HS-5 (cell line): Measurements from ENCODE around the gene MIA.
"Not testable (repeated sequence)": the region's sequence is repeated elsewhere in the genome, so short reads cannot be mapped to it uniquely, and the experiment has no call there.

Experiments
- DNase-seq: peaks from one replicate; pipeline ENCODE4 v3.0.0-alpha.2; 2012; ENCODE audit warnings: low read depth

MIA gene

GRCh38 chr19:40780582-40780981 is 5.3 kb downstream of the MIA start:
- no peak for DNase-seq

- DNase-seq, result no peak
These were observed 5.8 kb downstream of the MIA start for GRCh38 chr19:40781140-40781539.

- no peak for DNase-seq
These were observed 8.4 kb downstream of the MIA start for GRCh38 chr19:40783711-40784110.

GRCh38 chr19:40784146-40784545 is 8.8 kb downstream of the MIA start:
- DNase-seq, result not testable (repeated sequence)

- no peak for DNase-seq
These were observed 10.2 kb downstream of the MIA start for GRCh38 chr19:40785526-40785925.

- DNase-seq, result no peak
These were observed 11.0 kb downstream of the MIA start for GRCh38 chr19:40786060-40787037.

- DNase-seq, result no peak
These were observed 16.0 kb downstream of the MIA start for GRCh38 chr19:40791349-40791748.

GRCh38 chr19:40791996-40792395 is 16.7 kb downstream of the MIA start:
- no peak for DNase-seq

- DNase-seq, result no peak
These were observed 22.0 kb downstream of the MIA start for GRCh38 chr19:40797166-40797962.

GRCh38 chr19:40797963-40798682 is 22.8 kb downstream of the MIA start:
- no peak for DNase-seq

GRCh38 chr19:40798683-40799557 is 23.6 kb downstream of the MIA start, which contains the start of gene EGLN2:
TSS of gene EGLN2 (plus strand) at chr19:40799191. CDS start at chr19:40800573, 1,382 bp downstream.
- DNase-seq, result peak; percentile 95

GRCh38 chr19:40799558-40800338 is 24.4 kb downstream of the MIA start:
- DNase-seq, result no peak

GRCh38 chr19:40800339-40800996 is 25.1 kb downstream of the MIA start:
- no peak for DNase-seq

- no peak for DNase-seq
These were observed 25.7 kb downstream of the MIA start for GRCh38 chr19:40800997-40801377.

- no peak for DNase-seq
These were observed 26.3 kb downstream of the MIA start for GRCh38 chr19:40801426-40802299.

- DNase-seq, result no peak
These were observed 27.2 kb downstream of the MIA start for GRCh38 chr19:40802300-40803169.

- DNase-seq, result no peak
These were observed 28.0 kb downstream of the MIA start for GRCh38 chr19:40803170-40803856.
